HUES48 (cell line): ENCODE measurements around the gene MLF1.

Experiments
- H3K27ac ChIP-seq: one replicate; pipeline ENCODE4 v1.7.0; 2013; ENCODE audit warnings: low read depth, low read length, inconsistent platforms
- H3K27me3 ChIP-seq: 2 replicates; pipeline ENCODE4 v1.6.1; 2013; ENCODE audit warnings: mild to moderate bottlenecking, low read length; ENCODE audit not compliant: control insufficient read depth, insufficient read depth
- H3K36me3 ChIP-seq: 2 replicates; pipeline ENCODE4 v1.6.1; 2013; ENCODE audit warnings: low read length; ENCODE audit not compliant: control insufficient read depth, insufficient read depth
- H3K4me1 ChIP-seq: 2 replicates; pipeline ENCODE4 v1.6.1; 2013; ENCODE audit warnings: mild to moderate bottlenecking, low read length; ENCODE audit not compliant: control insufficient read depth, insufficient read depth
- H3K4me3 ChIP-seq: 2 replicates; pipeline ENCODE4 v1.5.1; 2013; ENCODE audit warnings: mild to moderate bottlenecking, low read depth, low read length
- H3K9ac ChIP-seq: 2 replicates; pipeline ENCODE4 v1.6.1; 2013; ENCODE audit warnings: mild to moderate bottlenecking, low read depth, low read length, moderate library complexity
- H3K9me3 ChIP-seq: 2 replicates; pipeline ENCODE4 v1.6.1; 2013; ENCODE audit warnings: low read length; ENCODE audit not compliant: control insufficient read depth, insufficient read depth

MLF1 gene

GRCh38 chr3:158552124-158552523, 18.9 kb upstream of the MLF1 start:
- H3K4me3 ChIP-seq, result no peak overlapping the region

GRCh38 chr3:158559504-158559903, 11.5 kb upstream of the MLF1 start:
- H3K4me1 ChIP-seq, result no peaks in the 10 kb centered on the region
- H3K4me3 ChIP-seq, result no peak overlapping the region
- H3K27me3 ChIP-seq, result no peaks in the 10 kb centered on the region
- no peak overlapping the region for H3K9ac ChIP-seq
- H3K27ac ChIP-seq, result no peak overlapping the region
- no peaks in the 10 kb centered on the region for H3K36me3 ChIP-seq
- H3K9me3 ChIP-seq, result peaks cover 7% of the 10 kb centered on the region

More at GRCh38 chr3:158552124-158552523, 18.9 kb upstream of the MLF1 start:
- no peaks in the 10 kb centered on the region for H3K36me3 ChIP-seq
- H3K9ac ChIP-seq, result no peak overlapping the region
- H3K4me1 ChIP-seq, result no peaks in the 10 kb centered on the region
- H3K27me3 ChIP-seq, result no peaks in the 10 kb centered on the region
- H3K27ac ChIP-seq, result no peak overlapping the region
- peaks cover 7% of the 10 kb centered on the region for H3K9me3 ChIP-seq

- H3K9ac ChIP-seq, result no peak overlapping the region
- no peak overlapping the region for H3K4me3 ChIP-seq
- H3K27me3 ChIP-seq, result no peaks in the 10 kb centered on the region
- no peaks in the 10 kb centered on the region for H3K4me1 ChIP-seq
- H3K36me3 ChIP-seq, result no peaks in the 10 kb centered on the region
- H3K9me3 ChIP-seq, result peaks cover 6% of the 10 kb centered on the region
- no peak overlapping the region for H3K27ac ChIP-seq
Observed at GRCh38 chr3:158560979-158561378, 10.0 kb upstream of the MLF1 start.

- H3K27me3 ChIP-seq, result no peaks in the 10 kb centered on the region
- H3K9ac ChIP-seq, result no peak overlapping the region
- H3K9me3 ChIP-seq, result no peaks in the 10 kb centered on the region
- no peak overlapping the region for H3K27ac ChIP-seq
- H3K36me3 ChIP-seq, result no peaks in the 10 kb centered on the region
- H3K4me3 ChIP-seq, result no peak overlapping the region
- H3K4me1 ChIP-seq, result no peaks in the 10 kb centered on the region
Observed at GRCh38 chr3:158562674-158563073, 8.3 kb upstream of the MLF1 start.

GRCh38 chr3:158563076-158563475, 7.9 kb upstream of the MLF1 start:
- Histone ChIP-seq H3K27me3 (no peaks in the 10 kb centered on the region), H3K9me3 (no peaks in the 10 kb centered on the region), H3K36me3 (no peaks in the 10 kb centered on the region), H3K4me1 (no peaks in the 10 kb centered on the region), H3K4me3 (no peak overlapping the region), H3K27ac (no peak overlapping the region), H3K9ac (no peak overlapping the region)

GRCh38 chr3:158565076-158565475, 5.9 kb upstream of the MLF1 start:
- Histone ChIP-seq H3K36me3 (no peaks in the 10 kb centered on the region), H3K9ac (no peak overlapping the region)

GRCh38 chr3:158568784-158569183, 2.2 kb upstream of the MLF1 start:
- no peaks in the 10 kb centered on the region for H3K9me3 ChIP-seq
- H3K27me3 ChIP-seq, result peaks cover 16% of the 10 kb centered on the region
- no peak overlapping the region for H3K4me3 ChIP-seq
- H3K4me1 ChIP-seq, result peaks cover 4% of the 10 kb centered on the region
- no peaks in the 10 kb centered on the region for H3K36me3 ChIP-seq
- H3K27ac ChIP-seq, result no peak overlapping the region
- no peak overlapping the region for H3K9ac ChIP-seq

More at GRCh38 chr3:158565076-158565475, 5.9 kb upstream of the MLF1 start:
- Histone ChIP-seq H3K27me3 (no peaks in the 10 kb centered on the region), H3K4me1 (no peaks in the 10 kb centered on the region), H3K4me3 (no peak overlapping the region), H3K27ac (no peak overlapping the region), H3K9me3 (no peaks in the 10 kb centered on the region)

GRCh38 chr3:158569794-158570193, 1.2 kb upstream of the MLF1 start:
- Histone ChIP-seq H3K4me1 (peaks cover 6% of the 10 kb centered on the region), H3K9me3 (no peaks in the 10 kb centered on the region), H3K9ac (no peak overlapping the region), H3K27me3 (peaks cover 16% of the 10 kb centered on the region), H3K27ac (no peak overlapping the region), H3K36me3 (no peaks in the 10 kb centered on the region), H3K4me3 (no peak overlapping the region)

GRCh38 chr3:158571969-158572765, 1.2 kb downstream of the MLF1 start:
- no peaks in the 10 kb centered on the region for H3K9me3 ChIP-seq
- peaks cover 19% of the 10 kb centered on the region for H3K4me1 ChIP-seq
- no peak overlapping the region for H3K4me3 ChIP-seq
- peaks cover 16% of the 10 kb centered on the region for H3K27me3 ChIP-seq
- H3K27ac ChIP-seq, result no peak overlapping the region
- no peak overlapping the region for H3K9ac ChIP-seq
- H3K36me3 ChIP-seq, result no peaks in the 10 kb centered on the region

- peaks cover 16% of the 10 kb centered on the region for H3K27me3 ChIP-seq
- H3K27ac ChIP-seq, result no peak overlapping the region
- H3K9me3 ChIP-seq, result no peaks in the 10 kb centered on the region
- no peak overlapping the region for H3K9ac ChIP-seq
- H3K4me1 ChIP-seq, result peaks cover 19% of the 10 kb centered on the region
- H3K36me3 ChIP-seq, result no peaks in the 10 kb centered on the region
- no peak overlapping the region for H3K4me3 ChIP-seq
Observed at GRCh38 chr3:158572766-158573060, 1.7 kb downstream of the MLF1 start.

- Histone ChIP-seq H3K4me1 (peaks cover 19% of the 10 kb centered on the region), H3K4me3 (no peak overlapping the region), H3K27ac (no peak overlapping the region), H3K27me3 (peaks cover 16% of the 10 kb centered on the region), H3K36me3 (no peaks in the 10 kb centered on the region), H3K9me3 (no peaks in the 10 kb centered on the region), H3K9ac (no peak overlapping the region)
Observed at GRCh38 chr3:158573714-158574113, 2.7 kb downstream of the MLF1 start.
